IPS DF 6.9 (cell line): ENCODE data around the gene PRKAA2.

Experiments
- DNase-seq: peaks from one replicate; pipeline ENCODE4 v3.0.0-alpha.2; 2013; ENCODE audit warnings: low read depth, low spot score
- H3K27ac ChIP-seq: one replicate; pipeline ENCODE4 v1.5.1; 2013; ENCODE audit warnings: low read length, control low read depth
- H3K27me3 ChIP-seq: 2 replicates; pipeline ENCODE4 v1.6.1; 2013; ENCODE audit warnings: mild to moderate bottlenecking, low read length; ENCODE audit not compliant: control insufficient read depth, insufficient read depth
- H3K36me3 ChIP-seq: 2 replicates; pipeline ENCODE4 v1.6.1; 2013; ENCODE audit warnings: low read length; ENCODE audit not compliant: control insufficient read depth, insufficient read depth
- H3K4me1 ChIP-seq: 2 replicates; pipeline ENCODE4 v1.6.1; 2013; ENCODE audit warnings: low read length; ENCODE audit not compliant: control insufficient read depth, insufficient read depth
- H3K4me3 ChIP-seq: 2 replicates; pipeline ENCODE4 v1.5.1; 2013; ENCODE audit warnings: mild to moderate bottlenecking, low read length
- H3K9me3 ChIP-seq: 2 replicates; pipeline ENCODE4 v1.6.1; 2013; ENCODE audit warnings: low read length, inconsistent platforms; ENCODE audit not compliant: control insufficient read depth, insufficient read depth
- WGBS: extraction: QIAGEN DNeasy Blood & Tissue Kit; methylation state at CpG from one replicate; pipeline ENCODE4 v1.1.7; 2013; ENCODE audit warnings: mixed read lengths, missing lambda C conversion rate; ENCODE audit not compliant: insufficient read length, insufficient coverage; 5-methylcytosine and 5-hydroxymethylcytosine counted together

Gene PRKAA2

GRCh38 chr1:56758794-56759193 lies 113.7 kb downstream of the PRKAA2 start:
- Histone ChIP-seq H3K27ac (no peak overlapping the region), H3K4me1 (no peaks in the 10 kb centered on the region), H3K9me3 (no peaks in the 10 kb centered on the region), H3K4me3 (no peak overlapping the region), H3K27me3 (no peaks in the 10 kb centered on the region), H3K36me3 (no peaks in the 10 kb centered on the region)
- no CpG with 5 or more reads among the region's 3 CpGs for whole genome bisulfite sequencing
- no peak for DNase-seq
